ENCODE measurements around the gene NR6A1. TPM values are rescaled to one million over a fixed set of nuclear protein-coding genes. Genes with fewer than 3 reads are reported as not detected.

Gene NR6A1
- total RNA-seq, 2 experiments from 2014 or later, result 0.74 to 1.1 TPM

GRCh38 chr9:124489222-124489621, 281.9 kb downstream of the NR6A1 start:
- no peak for DNase-seq
- CTCF ChIA-PET, result no interaction called here
- POLR2A ChIA-PET, result no interaction called here
- Mint-ChIP-seq H3K36me3 (ENCODE audit: low read depth) (no peaks in the 10 kb centered on the region), H3K4me1 (ENCODE audit: low read depth) (peaks cover 4% of the 10 kb centered on the region), H3K27ac (no peak overlapping the region), H3K9me3 (no peaks in the 10 kb centered on the region), H3K27me3 (no peaks in the 10 kb centered on the region), H3K4me3 (no peak overlapping the region)
- ATAC-seq, result no peak
- intact Hi-C loops (cut with micrococcal nuclease), result no loop called here
- no peak for TF ChIP-seq CTCF (IDR thresholded peaks at IDR 0.05)

DNA sequence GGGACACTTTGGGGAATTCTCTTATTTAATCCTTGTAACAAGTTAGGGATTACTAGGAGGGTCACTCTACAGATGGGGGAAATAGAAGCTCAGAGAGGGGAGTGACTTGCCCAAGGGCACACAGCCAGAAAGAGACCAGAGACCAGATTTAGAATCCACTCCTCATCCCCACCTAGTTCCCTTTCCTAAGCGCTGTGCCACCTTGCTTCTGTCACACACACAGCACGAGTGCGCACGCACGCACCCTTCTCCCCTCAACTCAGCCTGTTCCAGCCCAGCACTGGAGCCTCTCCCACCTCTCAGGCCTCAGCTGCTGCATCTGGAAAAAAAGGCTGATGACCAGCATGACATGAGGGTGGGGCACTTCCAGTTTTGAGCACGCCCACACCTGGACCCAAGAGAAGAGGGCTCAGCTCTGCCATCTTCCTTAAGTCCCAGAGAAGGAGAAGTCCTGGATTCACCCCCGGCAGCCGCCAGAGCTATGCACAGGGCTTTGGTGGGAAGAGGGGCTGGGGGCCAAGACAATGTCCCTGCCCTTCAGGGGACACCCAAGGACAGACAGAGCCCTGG, 282.4 kb downstream of the NR6A1 start:
- POLR2A ChIA-PET, result no interaction called here
- H3K9me3 Mint-ChIP-seq, result no peaks in the 10 kb centered on the region
- H3K36me3 Mint-ChIP-seq (ENCODE audit: low read depth), result no peaks in the 10 kb centered on the region
- H3K27me3 Mint-ChIP-seq, result no peaks in the 10 kb centered on the region
- CTCF ChIA-PET, result interaction anchor here (1.0 kb wide), 1 partner anchor 48 kb away, joined by 5 read pairs; no protein-coding TSS in a partner anchor
- intact Hi-C loops (cut with micrococcal nuclease), result no loop called here
- ATAC-seq (no peak), DNase-seq (no peak)
- H3K4me1 Mint-ChIP-seq (ENCODE audit: low read depth), result no peaks in the 10 kb centered on the region
- no peak overlapping the region for H3K27ac Mint-ChIP-seq
- H3K4me3 Mint-ChIP-seq, result no peak overlapping the region
- TF ChIP-seq CTCF (IDR thresholded peaks at IDR 0.05), result no peak

- Mint-ChIP-seq H3K36me3 (ENCODE audit: low read depth) (no peaks in the 10 kb centered on the region), H3K9me3 (no peaks in the 10 kb centered on the region), H3K4me3 (no peak overlapping the region), H3K27me3 (peaks cover 2% of the 10 kb centered on the region), H3K4me1 (ENCODE audit: low read depth) (no peaks in the 10 kb centered on the region), H3K27ac (no peak overlapping the region)
- ChIA-PET CTCF (interaction anchor here (0.9 to 1.7 kb wide), 4 partner anchors 49 to 67 kb away, joined by 3 to 5 read pairs (median 4); no protein-coding TSS in a partner anchor), POLR2A (interaction anchor here (0.6 kb wide), 2 partner anchors 56 to 79 kb away, joined by 3 read pairs; no protein-coding TSS in a partner anchor)
- TF ChIP-seq CTCF (IDR thresholded peaks at IDR 0.05), result no peak
- DNase-seq (no peak), ATAC-seq (no peak)
- intact Hi-C loops (cut with micrococcal nuclease), result no loop called here
Observed at GRCh38 chr9:124487260-124488182, 283.6 kb downstream of the NR6A1 start.

DNA sequence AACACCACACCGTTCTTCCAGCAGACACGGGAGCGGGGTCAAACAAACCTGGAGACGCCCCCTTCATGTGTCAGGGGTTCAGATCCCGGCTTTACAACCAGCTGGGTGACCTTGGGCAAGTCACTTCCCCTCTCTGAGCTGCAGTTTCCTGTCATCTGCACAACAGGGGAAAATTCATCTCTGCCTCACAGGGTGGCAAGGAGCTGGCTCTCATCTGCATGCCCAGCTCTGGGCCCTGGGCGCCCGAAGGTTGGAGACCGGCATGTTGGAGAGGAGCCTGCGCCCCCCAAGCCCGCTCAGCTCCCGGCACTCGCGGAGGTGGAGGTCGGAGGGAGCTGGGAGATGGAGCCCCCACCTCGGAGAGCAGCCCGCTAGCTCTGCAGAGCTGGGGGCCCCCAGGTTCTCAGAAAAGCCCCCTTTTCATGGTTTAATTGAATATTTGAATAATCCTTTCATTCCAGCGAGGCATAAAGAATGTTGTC, 284.3 kb downstream of the NR6A1 start:
- TF ChIP-seq CTCF (IDR thresholded peaks at IDR 0.05), result no peak
- intact Hi-C loops (cut with micrococcal nuclease), result no loop called here
- Mint-ChIP-seq H3K36me3 (ENCODE audit: low read depth) (no peaks in the 10 kb centered on the region), H3K27ac (no peak overlapping the region), H3K4me3 (no peak overlapping the region), H3K27me3 (peaks cover 2% of the 10 kb centered on the region), H3K9me3 (no peaks in the 10 kb centered on the region), H3K4me1 (ENCODE audit: low read depth) (no peaks in the 10 kb centered on the region)
- no peak for DNase-seq
- ChIA-PET POLR2A (interaction anchor here (0.6 kb wide), 2 partner anchors 56 to 78 kb away, joined by 3 read pairs; no protein-coding TSS in a partner anchor), CTCF (interaction anchor here (1.1 to 1.7 kb wide), 2 partner anchors 50 to 67 kb away, joined by 3 to 4 read pairs; no protein-coding TSS in a partner anchor)
- no peak for ATAC-seq
